HL-60 (cell line): ENCODE measurements around the gene HELZ.

Source experiments
- GABPA ChIP-seq: IDR thresholded peaks from 2 replicates; pipeline ENCODE4 v1.6.1; 2012; ENCODE audit warnings: low read depth
- POLR2AphosphoS5 ChIP-seq: IDR thresholded peaks from 2 replicates; pipeline ENCODE4 v1.6.1; 2012; ENCODE audit warnings: low read depth
- REST ChIP-seq: IDR thresholded peaks from 2 replicates; pipeline ENCODE4 v1.6.1; 2012; ENCODE audit warnings: low read depth; ENCODE audit not compliant: insufficient replicate concordance
- SPI1 ChIP-seq: IDR thresholded peaks from 2 replicates; pipeline ENCODE4 v1.6.1; 2012; ENCODE audit warnings: low read depth, mild to moderate bottlenecking, borderline replicate concordance
- TF ChIP-seq, protein P1 (sequence below): IDR thresholded peaks from one replicate; pipeline ENCODE4 v1.5.1; 2011; ENCODE audit warnings: low read length, control low read depth, inconsistent platforms; ENCODE audit not compliant: insufficient read depth

GRCh38 chr17:67068999-67069398, 176.0 kb downstream of the HELZ start:
- TF ChIP-seq, protein P1, sequence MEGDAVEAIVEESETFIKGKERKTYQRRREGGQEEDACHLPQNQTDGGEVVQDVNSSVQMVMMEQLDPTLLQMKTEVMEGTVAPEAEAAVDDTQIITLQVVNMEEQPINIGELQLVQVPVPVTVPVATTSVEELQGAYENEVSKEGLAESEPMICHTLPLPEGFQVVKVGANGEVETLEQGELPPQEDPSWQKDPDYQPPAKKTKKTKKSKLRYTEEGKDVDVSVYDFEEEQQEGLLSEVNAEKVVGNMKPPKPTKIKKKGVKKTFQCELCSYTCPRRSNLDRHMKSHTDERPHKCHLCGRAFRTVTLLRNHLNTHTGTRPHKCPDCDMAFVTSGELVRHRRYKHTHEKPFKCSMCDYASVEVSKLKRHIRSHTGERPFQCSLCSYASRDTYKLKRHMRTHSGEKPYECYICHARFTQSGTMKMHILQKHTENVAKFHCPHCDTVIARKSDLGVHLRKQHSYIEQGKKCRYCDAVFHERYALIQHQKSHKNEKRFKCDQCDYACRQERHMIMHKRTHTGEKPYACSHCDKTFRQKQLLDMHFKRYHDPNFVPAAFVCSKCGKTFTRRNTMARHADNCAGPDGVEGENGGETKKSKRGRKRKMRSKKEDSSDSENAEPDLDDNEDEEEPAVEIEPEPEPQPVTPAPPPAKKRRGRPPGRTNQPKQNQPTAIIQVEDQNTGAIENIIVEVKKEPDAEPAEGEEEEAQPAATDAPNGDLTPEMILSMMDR: no peak
- no peak for TF ChIP-seq POLR2AphosphoS5
- no peak for TF ChIP-seq REST
- TF ChIP-seq SPI1: no peak
- TF ChIP-seq GABPA: no peak
